ENCODE results near the gene KIF6.

DNA sequence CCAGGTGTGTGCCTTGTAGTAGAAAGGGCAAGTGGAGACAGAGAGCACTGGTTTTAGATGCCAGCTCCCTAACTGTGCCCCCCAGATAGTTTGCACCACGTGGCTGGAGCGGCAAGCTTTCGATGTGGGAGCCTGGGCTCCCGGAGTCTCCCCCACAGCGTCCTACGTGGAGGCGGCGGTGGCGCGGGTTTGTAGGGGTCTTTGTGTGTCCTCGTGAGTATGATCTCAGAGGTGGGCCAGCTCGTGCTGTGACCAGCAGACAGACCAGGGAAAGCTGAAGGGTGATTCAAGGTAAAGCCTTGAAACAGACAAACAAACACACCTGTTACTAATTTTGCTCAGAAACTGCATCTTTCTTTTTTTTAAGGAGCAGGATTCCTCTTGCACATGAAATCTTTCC is 397.1 kb downstream of the KIF6 start:
- TF ChIP-seq, protein P1, sequence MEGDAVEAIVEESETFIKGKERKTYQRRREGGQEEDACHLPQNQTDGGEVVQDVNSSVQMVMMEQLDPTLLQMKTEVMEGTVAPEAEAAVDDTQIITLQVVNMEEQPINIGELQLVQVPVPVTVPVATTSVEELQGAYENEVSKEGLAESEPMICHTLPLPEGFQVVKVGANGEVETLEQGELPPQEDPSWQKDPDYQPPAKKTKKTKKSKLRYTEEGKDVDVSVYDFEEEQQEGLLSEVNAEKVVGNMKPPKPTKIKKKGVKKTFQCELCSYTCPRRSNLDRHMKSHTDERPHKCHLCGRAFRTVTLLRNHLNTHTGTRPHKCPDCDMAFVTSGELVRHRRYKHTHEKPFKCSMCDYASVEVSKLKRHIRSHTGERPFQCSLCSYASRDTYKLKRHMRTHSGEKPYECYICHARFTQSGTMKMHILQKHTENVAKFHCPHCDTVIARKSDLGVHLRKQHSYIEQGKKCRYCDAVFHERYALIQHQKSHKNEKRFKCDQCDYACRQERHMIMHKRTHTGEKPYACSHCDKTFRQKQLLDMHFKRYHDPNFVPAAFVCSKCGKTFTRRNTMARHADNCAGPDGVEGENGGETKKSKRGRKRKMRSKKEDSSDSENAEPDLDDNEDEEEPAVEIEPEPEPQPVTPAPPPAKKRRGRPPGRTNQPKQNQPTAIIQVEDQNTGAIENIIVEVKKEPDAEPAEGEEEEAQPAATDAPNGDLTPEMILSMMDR (IDR thresholded peaks at IDR 0.05; ENCODE audit: borderline replicate concordance, extremely low read depth, low read length, poor library complexity, severe bottlenecking), result no peak
- TF ChIP-seq EZH2 (IDR thresholded peaks at IDR 0.05; ENCODE audit: borderline replicate concordance, low read depth, low read length, severe bottlenecking), result no peak
